Keratinocyte (primary cell): Measurements from ENCODE around the gene TAF10.

Source experiments
- CTCF ChIP-seq, 3 experiments: IDR thresholded peaks in 1 of 3; conservative IDR thresholded peaks in 1 of 3; optimal IDR thresholded peaks in 1 of 3; 2 replicates in 2 of 3; 3 replicates in 1 of 3; pipeline versions ENCODE3 to v1.5.1; 2011; ENCODE audit warnings: low read length in 3 of 3, mild to moderate bottlenecking in 3 of 3, moderate library complexity in 2 of 3, control low read depth in 1 of 3, inconsistent platforms in 1 of 3; ENCODE audit not compliant: insufficient read depth in 2 of 3; ENCODE audit errors: extremely low read depth in 1 of 3
- EZH2 ChIP-seq: IDR thresholded peaks from one replicate; pipeline ENCODE4 v1.6.1; 2012; ENCODE audit warnings: inconsistent platforms, mild to moderate bottlenecking, low read length, moderate library complexity

GRCh38 chr11:6632116-6633073, 20.4 kb upstream of the TAF10 start:
- TF ChIP-seq CTCF (optimal IDR thresholded peaks at IDR 0.05 in 1 of 3, IDR thresholded peaks at IDR 0.05 in 1 of 3, conservative IDR thresholded peaks at IDR 0.05 in 1 of 3; ENCODE audit: extremely low read depth in 1 of 3, insufficient read depth in 2 of 3, low read length in 3 of 3): no peak
- TF ChIP-seq EZH2: no peak
